HCT116 (cell line): ENCODE measurements around the gene TBXT. TPM values are rescaled to one million over a fixed set of nuclear protein-coding genes. Genes with fewer than 3 reads are reported as not detected.

Source experiments
- ATAC-seq: fragments of 200-7000 bp; cut with Tn5 transposase; 2 replicates; pipeline ENCODE4 v1.9.1; 2020; ENCODE audit warnings: mild to moderate bottlenecking, moderate library complexity
- BruUV-seq: library from RNA; stranded (reverse); fragments of 400-500 nt; replicated peaks from 2 replicates; lab custom pipeline; 2021; lab: Mats Ljungman, UMichigan
- CTCF ChIA-PET: fragments of 300-600 bp; sonication (Branson Sonifier 250); formaldehyde crosslinking; loops from one replicate; lab custom pipeline; 2021; ENCODE audit warnings: antibody characterized with exemption; lab: Charles Lee
- POLR2A ChIA-PET: fragments of 300-600, 350-600 bp; sonication (Branson Sonifier 250); formaldehyde crosslinking; loops from one replicate; lab custom pipeline; 2021; ENCODE audit warnings: antibody characterized with exemption; lab: Charles Lee
- RAD21 ChIA-PET, 2 experiments: fragments of 300-600 bp; sonication (Branson Sonifier 250); formaldehyde crosslinking; loops; one replicate each; lab custom pipeline; 2023; ENCODE audit warnings: low total read pairs in 2 of 2; ENCODE audit not compliant: uncharacterized antibody in 2 of 2, unreplicated experiment in 2 of 2, low non-redundant PET in 1 of 2; lab: Charles Lee
- DNase-seq: peaks from one replicate; pipeline ENCODE4 v3.0.0-alpha.2; 2010; ENCODE audit warnings: low read depth, low spot score
- H2AFZ ChIP-seq: fragments of 200-600 bp; shearing (Covaris generic), sonication (generic); 2 replicates; pipeline ENCODE4 v1.6.1; 2017; ENCODE audit warnings: low read depth, mixed run types, mixed read lengths, antibody characterized with exemption, low read length; ENCODE audit not compliant: poor library complexity, severe bottlenecking
- H3K27ac ChIP-seq: 2 replicates; pipeline ENCODE4 v1.5.1; 2012; ENCODE audit warnings: low read depth, low read length
- H3K27me3 ChIP-seq: fragments of 200-600 bp; sonication (generic); 2 replicates; pipeline ENCODE4 v1.6.1; 2016; ENCODE audit warnings: mixed run types, low read length, mixed read lengths; ENCODE audit not compliant: insufficient read depth
- H3K36me3 ChIP-seq, 2 experiments: fragments of 200-500 bp in 1 of 2; fragments of 200-600 bp in 1 of 2; sonication (Bioruptor generic) in 1 of 2; sonication (generic) in 1 of 2; 2 replicates each; pipeline versions ENCODE4 v1.5.1 to v1.6.1; 2014 to 2016; ENCODE audit warnings: low read length in 2 of 2, inconsistent platforms in 1 of 2, mixed read lengths in 1 of 2, mixed run types in 1 of 2; ENCODE audit not compliant: insufficient read depth in 2 of 2, control insufficient read depth in 1 of 2
- H3K4me1 ChIP-seq, 2 experiments: fragments of 200-600 bp in 1 of 2; sonication (generic) in 1 of 2; 2 replicates each; pipeline versions ENCODE4 v1.5.1 to v1.6.1; 2012 to 2017; ENCODE audit warnings: low read length in 2 of 2, inconsistent platforms in 1 of 2, mild to moderate bottlenecking in 1 of 2, mixed read lengths in 1 of 2, mixed run types in 1 of 2, moderate library complexity in 1 of 2; ENCODE audit not compliant: insufficient read depth in 2 of 2, control insufficient read depth in 1 of 2
- H3K4me2 ChIP-seq: fragments of 200-600 bp; sonication (generic); 2 replicates; pipeline ENCODE4 v1.6.1; 2017; ENCODE audit warnings: mixed run types, low read length, mixed read lengths
- H3K4me3 ChIP-seq, 2 experiments: fragments of 200-600 bp in 1 of 2; sonication (generic) in 1 of 2; replicated peaks in 1 of 2; 2 replicates each; pipeline ENCODE4 v1.5.1; 2011 to 2016; ENCODE audit warnings: low read length in 2 of 2, control low read depth in 1 of 2, low read depth in 1 of 2, mild to moderate bottlenecking in 1 of 2, mixed read lengths in 1 of 2, mixed run types in 1 of 2
- H3K79me2 ChIP-seq: fragments of 200-600 bp; sonication (generic); 2 replicates; pipeline ENCODE4 v1.6.1; 2017; ENCODE audit warnings: mild to moderate bottlenecking, mixed run types, low read length, moderate library complexity, mixed read lengths; ENCODE audit not compliant: insufficient read depth
- H3K9ac ChIP-seq: fragments of 200-600 bp; sonication (generic); 2 replicates; pipeline ENCODE4 v1.6.1; 2016; ENCODE audit warnings: low read length, mixed read lengths
- H3K9me2 ChIP-seq: fragments of 200-600 bp; sonication (generic), shearing (Covaris generic); 2 replicates; pipeline ENCODE4 v1.6.1; 2017; ENCODE audit warnings: mixed run types, mild to moderate bottlenecking, moderate library complexity; ENCODE audit not compliant: insufficient read depth
- H3K9me3 ChIP-seq, 2 experiments: fragments of 200-500 bp in 1 of 2; fragments of 200-600 bp in 1 of 2; sonication (Bioruptor generic) in 1 of 2; sonication (generic) in 1 of 2; 2 replicates each; pipeline ENCODE4 v1.6.1; 2014 to 2017; ENCODE audit warnings: low read length in 2 of 2, mixed read lengths in 2 of 2, inconsistent platforms in 1 of 2, low read depth in 1 of 2, mild to moderate bottlenecking in 1 of 2, mixed run types in 1 of 2, moderate library complexity in 1 of 2; ENCODE audit not compliant: control insufficient read depth in 1 of 2, insufficient read depth in 1 of 2
- H4K20me1 ChIP-seq: fragments of 200-600 bp; sonication (generic), shearing (Covaris generic); 2 replicates; pipeline ENCODE4 v1.6.1; 2017; ENCODE audit warnings: mixed run types, mild to moderate bottlenecking, moderate library complexity; ENCODE audit not compliant: insufficient read depth
- CBX3 ChIP-seq: IDR thresholded peaks from 2 replicates; pipeline ENCODE4 v1.6.1; 2012; ENCODE audit warnings: low read depth
- ELF1 ChIP-seq: IDR thresholded peaks from 2 replicates; pipeline ENCODE4 v1.6.1; 2012; ENCODE audit warnings: low read depth, borderline replicate concordance
- EZH2phosphoT487 ChIP-seq: fragments of 200-600 bp; IDR thresholded peaks from 2 replicates; pipeline ENCODE4 v1.6.1; 2018; ENCODE audit warnings: antibody characterized with exemption, borderline replicate concordance
- POLR2A ChIP-seq: IDR thresholded peaks from 2 replicates; pipeline ENCODE4 v1.7.0; 2011; ENCODE audit warnings: borderline replicate concordance; ENCODE audit not compliant: insufficient read depth, insufficient read length; ENCODE audit errors: extremely low read depth
- SIN3A ChIP-seq: IDR thresholded peaks from 2 replicates; pipeline ENCODE4 v1.6.1; 2012; ENCODE audit warnings: low read depth
- YY1 ChIP-seq: IDR thresholded peaks from 2 replicates; pipeline ENCODE4 v1.6.1; 2011; ENCODE audit warnings: low read length, low read depth, moderate library complexity, mild to moderate bottlenecking; ENCODE audit not compliant: insufficient replicate concordance; ENCODE audit errors: extremely low read depth
- ZFX ChIP-seq: fragments of 450-650 bp; IDR thresholded peaks from 2 replicates; pipeline ENCODE4 v1.6.1; 2017
- intact Hi-C: fragments of 100-400 bp; cut with micrococcal nuclease; formaldehyde crosslinking; loops from 2 replicates; pipeline ENCODE4 v1.10.0; 2022
- total RNA-seq: library from RNA; stranded (reverse); gene quantifications from one replicate; pipeline ENCODE4 v1.2.1, GENCODE V29; 2021; ENCODE audit not compliant: unreplicated experiment
- TF ChIP-seq, protein P1 (sequence below): IDR thresholded peaks from 2 replicates; pipeline ENCODE4 v1.6.1; 2011; ENCODE audit warnings: mild to moderate bottlenecking, low read length, moderate library complexity; ENCODE audit not compliant: insufficient replicate concordance; ENCODE audit errors: extremely low read depth
- TF ChIP-seq, protein P2 (sequence below): IDR thresholded peaks from 2 replicates; pipeline ENCODE4 v1.6.1; 2012

The TBXT gene
- total RNA-seq, 1 experiment from 2014 or later = not detected

DNA sequence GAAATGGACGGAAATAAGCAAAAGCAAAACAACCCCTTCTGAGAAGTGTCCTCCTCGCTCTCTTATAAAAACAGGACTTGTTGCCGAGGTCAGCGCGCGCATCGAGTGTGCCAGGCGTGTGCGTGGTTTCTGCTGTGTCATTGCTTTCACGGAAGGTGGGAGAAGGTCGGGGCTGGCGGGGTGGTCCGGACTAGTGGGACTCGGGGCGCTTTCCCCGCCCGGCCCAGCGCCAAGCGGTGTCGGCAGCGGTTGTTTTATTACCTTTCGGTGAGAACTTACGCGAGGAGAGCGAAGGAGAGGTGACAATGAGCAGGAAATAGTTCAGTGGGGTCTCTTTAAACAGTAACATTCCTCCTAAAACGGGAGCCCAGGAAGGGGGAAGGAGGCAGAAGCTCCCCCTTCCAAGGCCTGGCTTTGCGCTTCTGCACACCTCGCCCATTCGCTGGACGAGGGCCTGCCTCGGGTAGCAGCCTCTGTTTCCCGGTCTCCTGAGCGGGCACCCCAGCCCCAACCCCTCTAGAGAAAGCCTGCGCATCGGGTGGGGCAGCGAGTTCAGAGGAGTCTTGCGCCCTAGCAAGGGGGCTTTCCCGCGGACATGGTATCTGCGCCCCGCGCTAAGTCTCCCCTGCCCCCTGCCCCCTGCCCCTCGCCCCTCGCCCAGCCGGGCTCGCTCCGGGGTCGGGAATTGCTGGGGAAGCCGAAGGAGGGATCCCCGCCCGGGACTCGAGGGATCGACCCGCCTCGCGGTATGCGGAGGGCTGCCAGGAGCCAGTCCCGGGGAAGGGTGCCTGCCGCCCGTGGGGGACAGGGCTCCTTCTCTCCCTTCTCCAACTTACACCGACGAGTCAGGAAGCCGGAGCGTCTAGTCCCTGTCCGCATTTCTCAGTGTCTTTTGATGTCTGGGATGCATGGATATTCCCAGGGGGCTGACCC is 1.2 kb upstream of the TBXT start:
- RAD21 ChIA-PET = no interaction called here
- Histone ChIP-seq H3K36me3 (no peaks in the 10 kb centered on the region), H3K9me3 (no peaks in the 10 kb centered on the region), H3K4me2 (no peak overlapping the region), H4K20me1 (no peaks in the 10 kb centered on the region), H3K27ac (no peak overlapping the region), H3K27me3 (no peaks in the 10 kb centered on the region), H3K9me2 (no peaks in the 10 kb centered on the region), H2AFZ (no peak overlapping the region), H3K4me1 (peaks cover 0 to 9% of the 10 kb centered on the region in 2 experiments; a peak in 2 of 4 replicates), H3K4me3 (no peak overlapping the region), H3K9ac (no peak overlapping the region), H3K79me2 (no peaks in the 10 kb centered on the region)
- TF ChIP-seq YY1 (no peak), ELF1 (no peak), CBX3 (no peak), EZH2phosphoT487 (no peak), SIN3A (no peak), ZFX (no peak), POLR2A (no peak)
- TF ChIP-seq, protein P1, sequence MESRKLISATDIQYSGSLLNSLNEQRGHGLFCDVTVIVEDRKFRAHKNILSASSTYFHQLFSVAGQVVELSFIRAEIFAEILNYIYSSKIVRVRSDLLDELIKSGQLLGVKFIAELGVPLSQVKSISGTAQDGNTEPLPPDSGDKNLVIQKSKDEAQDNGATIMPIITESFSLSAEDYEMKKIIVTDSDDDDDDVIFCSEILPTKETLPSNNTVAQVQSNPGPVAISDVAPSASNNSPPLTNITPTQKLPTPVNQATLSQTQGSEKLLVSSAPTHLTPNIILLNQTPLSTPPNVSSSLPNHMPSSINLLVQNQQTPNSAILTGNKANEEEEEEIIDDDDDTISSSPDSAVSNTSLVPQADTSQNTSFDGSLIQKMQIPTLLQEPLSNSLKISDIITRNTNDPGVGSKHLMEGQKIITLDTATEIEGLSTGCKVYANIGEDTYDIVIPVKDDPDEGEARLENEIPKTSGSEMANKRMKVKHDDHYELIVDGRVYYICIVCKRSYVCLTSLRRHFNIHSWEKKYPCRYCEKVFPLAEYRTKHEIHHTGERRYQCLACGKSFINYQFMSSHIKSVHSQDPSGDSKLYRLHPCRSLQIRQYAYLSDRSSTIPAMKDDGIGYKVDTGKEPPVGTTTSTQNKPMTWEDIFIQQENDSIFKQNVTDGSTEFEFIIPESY = no peak
- TF ChIP-seq, protein P2, sequence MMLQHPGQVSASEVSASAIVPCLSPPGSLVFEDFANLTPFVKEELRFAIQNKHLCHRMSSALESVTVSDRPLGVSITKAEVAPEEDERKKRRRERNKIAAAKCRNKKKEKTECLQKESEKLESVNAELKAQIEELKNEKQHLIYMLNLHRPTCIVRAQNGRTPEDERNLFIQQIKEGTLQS = no peak
- POLR2A ChIA-PET = no interaction called here
- intact Hi-C loops = no loop called here
- CTCF ChIA-PET = no interaction called here
- no TSS peak for BruUV-seq
- DNase-seq (no peak), ATAC-seq (no peak)
